Middle frontal gyrus (tissue), 1 donor: Measurements from ENCODE around the gene OSBPL5.
"Not testable (repeated sequence)": the region's sequence is repeated elsewhere in the genome, so short reads cannot be mapped to it uniquely, and the experiment has no call there.

ENCODE experiments used
- DNase-seq: peaks from one replicate; pipeline ENCODE4 v3.0.0-alpha.2; 2015; ENCODE audit warnings: low spot score; ENCODE audit errors: extremely low spot score

The OSBPL5 gene

DNA sequence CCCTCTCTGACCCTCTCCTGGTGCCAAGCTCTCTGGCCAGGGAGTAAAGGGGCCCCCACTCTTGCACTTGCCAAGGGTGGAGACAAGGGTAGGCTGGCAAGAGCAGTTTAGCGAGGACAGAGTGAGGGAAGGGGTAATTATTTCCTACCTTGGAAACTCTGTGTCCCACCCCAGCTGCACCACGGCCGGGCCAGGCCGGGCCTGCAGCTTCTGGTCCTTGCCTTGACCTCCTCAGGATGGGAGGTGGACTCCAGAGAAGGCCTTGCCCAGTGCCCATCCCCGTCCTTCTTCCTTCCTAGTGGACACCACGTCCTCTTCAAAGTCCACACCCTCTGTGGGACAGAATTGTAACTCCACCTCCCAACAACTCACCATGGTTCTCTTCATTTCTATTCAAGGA lies 18.4 kb upstream of the OSBPL5 start:
- no peak for DNase-seq

DNA sequence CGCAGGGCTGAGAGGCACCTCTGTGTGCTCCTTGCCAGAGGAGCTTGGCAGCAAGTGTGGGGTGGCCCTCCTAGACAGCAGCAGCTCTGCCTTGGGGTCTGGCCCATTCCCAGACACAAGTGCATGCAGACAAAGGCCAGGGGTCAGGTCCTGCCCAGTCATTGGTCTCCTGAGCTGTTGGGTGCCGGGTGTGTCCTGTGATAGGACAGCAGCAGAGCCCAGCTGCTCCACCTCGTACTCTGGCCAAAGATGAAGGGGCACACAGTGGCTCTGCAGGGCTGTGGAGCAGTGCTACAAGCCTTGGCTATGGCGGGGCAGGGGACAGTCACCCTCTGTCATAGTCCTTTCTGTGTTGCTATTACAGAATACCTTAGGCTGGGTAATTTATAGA lies 17.3 kb upstream of the OSBPL5 start:
- DNase-seq = no peak

DNA sequence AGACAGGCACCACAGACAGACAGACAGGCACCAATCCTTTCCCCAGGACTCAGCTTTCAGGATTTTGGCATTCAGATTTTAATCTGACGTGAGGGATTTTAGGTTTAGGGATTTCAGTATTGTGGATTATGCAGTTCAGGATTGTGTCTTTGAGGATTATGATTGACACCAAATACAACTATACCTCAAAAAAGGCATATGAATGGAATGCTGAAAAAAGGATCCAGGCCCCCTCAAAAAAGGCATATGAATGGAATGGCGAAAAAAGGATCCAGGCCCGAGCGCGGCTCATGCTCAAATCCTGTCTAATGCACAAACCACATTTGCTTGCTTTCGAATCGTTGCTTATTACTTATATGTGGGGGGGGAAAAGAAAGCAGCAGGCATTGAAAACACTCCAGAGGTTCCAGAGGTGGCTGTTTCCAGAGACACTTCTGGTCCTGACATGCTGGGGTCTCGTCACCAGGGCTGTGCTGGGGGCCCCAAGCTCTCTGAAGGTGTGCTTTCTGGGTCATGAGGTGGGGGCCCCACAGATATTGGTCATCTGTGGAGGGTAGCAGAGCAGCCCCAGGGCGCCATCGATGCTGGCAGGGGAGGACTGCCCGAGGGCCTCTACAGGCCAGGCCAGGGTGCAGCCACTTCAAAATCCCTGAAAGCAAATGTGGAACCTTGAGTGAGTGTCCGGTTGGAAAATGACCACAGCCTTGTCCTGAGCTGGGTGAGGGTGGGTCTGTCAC lies 16.8 kb upstream of the OSBPL5 start:
- no peak for DNase-seq

DNA sequence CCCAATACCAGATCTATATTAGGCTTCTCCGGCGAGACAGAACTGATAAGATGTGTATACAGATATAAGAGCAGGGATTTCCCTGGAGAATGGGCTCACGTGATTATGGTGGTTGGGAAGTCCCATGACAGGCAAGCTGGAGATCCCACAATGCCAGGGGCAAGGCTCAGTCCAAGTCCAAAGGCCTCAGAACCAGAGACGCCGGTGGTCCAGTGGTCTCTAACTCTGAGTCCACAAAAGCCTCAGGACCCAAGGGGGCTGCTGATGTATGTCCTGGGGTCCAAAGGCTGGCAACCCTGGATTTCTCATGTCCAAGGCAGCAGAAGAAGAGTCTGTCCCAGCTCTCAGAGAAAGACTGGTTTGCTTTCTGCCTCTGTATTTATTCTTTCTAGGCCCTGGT lies 15.8 kb upstream of the OSBPL5 start:
- DNase-seq = no peak

DNA sequence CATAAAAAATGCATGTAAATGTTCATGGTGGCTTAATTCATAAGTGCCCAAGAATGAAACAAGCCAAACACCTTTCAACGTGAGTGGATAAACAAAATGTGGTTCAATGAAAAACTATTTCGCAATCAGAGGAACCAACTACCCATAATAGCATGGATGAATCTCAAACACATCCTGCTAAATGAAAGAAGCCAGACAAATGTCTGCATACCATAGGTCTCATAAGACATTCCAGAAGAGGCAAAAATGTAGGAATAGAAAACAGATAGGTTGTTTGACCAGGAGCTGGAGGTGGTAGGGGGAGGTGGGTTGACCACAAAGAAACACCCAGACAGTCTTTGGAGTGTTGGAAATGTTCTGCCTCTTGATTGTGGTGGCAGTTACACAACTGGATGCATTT lies 13.2 kb upstream of the OSBPL5 start:
- DNase-seq = no peak

DNA sequence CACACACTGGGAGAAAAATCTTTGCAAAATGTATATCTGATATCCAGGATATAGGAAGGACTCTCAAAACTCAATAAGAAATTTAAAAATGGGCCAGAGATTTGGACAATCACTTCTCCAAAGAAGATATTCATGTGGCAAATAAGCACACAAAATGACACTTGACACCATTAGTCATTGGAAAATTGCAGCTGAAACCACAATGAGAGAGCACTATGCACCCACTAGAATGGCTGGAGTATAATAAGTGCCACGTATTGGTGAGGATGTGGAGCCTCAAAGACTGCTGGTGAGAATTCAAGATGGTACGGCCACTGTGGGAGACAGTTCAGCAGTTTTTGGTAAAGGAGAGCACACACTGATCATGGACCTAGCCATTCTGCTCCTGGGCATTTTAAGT lies 12.8 kb upstream of the OSBPL5 start:
- no peak for DNase-seq

DNA sequence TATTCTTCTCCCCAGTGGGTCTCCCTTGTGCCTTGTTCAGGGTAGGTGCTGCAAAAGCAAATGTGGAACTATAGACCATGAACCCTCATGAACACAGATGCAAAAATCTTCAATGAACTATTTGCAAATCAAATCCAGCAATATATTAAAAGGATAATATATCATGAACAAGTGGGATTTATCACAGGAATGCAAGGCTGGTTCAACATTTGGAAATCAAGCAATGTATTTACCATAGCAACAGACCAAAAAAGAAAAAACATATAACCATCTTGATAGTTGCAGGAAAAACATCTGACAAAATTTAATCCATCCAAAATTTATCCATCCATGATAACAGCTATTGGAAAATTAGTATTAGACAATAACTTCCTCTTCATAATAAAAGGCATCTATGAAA lies 11.4 kb upstream of the OSBPL5 start:
- DNase-seq = no peak

DNA sequence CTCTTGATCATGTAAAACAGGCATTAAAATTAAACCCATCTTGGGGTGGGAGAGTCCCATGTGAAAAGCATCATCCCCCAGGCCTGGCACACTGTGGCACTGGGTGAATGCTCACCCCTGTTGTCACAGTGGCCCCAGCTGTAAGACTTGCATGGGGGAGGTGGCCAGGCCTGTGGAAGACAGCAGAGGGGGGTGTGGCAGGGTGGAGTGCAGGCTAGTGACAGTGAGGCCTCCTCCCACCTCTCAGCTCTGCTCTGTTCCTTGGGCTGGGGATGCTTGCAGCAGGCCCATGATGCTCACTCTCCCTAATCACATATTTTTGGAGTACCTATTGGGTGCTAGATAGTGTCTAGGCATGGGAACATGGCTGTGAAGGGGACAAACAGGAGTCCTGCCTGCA lies 10.1 kb upstream of the OSBPL5 start:
- no peak for DNase-seq

DNA sequence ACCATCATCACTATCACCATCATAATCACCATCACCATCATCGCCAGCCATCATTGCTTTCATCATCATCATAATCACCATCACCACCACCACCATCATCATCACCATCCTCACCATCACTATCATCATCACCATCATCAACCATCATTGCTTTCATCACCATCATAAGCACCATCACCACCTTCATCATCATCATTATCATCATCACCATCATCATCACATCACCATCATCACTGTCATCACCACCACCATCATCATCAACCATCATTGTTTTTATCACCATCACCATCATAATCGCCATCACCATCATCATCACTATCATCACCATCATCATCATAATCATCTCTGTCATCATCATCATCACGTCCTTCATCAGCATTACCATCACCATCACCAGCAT lies 9.3 kb upstream of the OSBPL5 start:
- DNase-seq = no peak

DNA sequence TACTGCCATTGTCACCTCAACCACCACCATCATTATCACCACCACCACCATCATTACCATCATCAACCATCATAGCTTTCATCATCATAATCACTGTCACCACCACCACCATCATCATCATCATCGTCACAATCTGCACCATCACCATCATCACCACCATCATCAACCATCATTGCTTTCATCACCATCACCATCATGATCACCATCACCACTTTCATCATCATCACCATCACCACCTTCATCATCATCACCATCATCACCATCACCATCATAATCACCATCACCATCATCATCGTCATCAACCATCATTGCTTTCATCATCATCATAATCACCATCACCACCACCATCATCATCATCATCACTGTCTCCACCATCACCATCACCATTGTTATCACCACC lies 8.7 kb upstream of the OSBPL5 start:
- DNase-seq = no peak

DNA sequence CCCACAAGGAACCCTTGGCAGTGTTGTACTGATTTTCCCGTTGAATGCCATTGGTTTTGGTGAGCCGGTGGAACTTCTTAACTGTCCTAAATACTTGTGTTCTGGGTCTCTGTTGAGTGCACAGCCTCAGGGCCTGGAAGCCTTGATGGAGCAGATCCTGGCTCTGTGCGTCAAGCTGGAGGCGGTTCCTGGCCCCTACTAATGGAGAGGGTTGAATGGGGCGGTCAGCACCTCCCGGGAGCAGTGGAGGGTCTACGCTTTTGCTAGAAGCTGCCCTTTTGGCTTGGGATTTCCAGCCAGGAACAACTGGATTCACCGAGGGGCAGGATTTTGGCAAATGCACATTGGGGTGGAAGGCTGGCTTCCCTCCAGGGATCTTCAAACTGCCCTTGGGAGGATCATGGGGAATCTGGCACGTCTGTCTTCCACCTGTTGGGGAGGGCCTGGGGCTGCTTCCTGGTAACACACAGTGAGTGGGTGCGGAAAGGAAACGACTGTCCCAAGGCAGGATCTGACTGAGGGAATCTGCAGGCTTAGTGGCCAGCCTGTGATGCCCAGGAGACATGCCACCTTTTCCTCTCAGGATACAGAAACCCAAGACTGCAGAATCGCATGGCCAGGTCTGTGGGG lies 6.9 kb upstream of the OSBPL5 start:
- DNase-seq = no peak

DNA sequence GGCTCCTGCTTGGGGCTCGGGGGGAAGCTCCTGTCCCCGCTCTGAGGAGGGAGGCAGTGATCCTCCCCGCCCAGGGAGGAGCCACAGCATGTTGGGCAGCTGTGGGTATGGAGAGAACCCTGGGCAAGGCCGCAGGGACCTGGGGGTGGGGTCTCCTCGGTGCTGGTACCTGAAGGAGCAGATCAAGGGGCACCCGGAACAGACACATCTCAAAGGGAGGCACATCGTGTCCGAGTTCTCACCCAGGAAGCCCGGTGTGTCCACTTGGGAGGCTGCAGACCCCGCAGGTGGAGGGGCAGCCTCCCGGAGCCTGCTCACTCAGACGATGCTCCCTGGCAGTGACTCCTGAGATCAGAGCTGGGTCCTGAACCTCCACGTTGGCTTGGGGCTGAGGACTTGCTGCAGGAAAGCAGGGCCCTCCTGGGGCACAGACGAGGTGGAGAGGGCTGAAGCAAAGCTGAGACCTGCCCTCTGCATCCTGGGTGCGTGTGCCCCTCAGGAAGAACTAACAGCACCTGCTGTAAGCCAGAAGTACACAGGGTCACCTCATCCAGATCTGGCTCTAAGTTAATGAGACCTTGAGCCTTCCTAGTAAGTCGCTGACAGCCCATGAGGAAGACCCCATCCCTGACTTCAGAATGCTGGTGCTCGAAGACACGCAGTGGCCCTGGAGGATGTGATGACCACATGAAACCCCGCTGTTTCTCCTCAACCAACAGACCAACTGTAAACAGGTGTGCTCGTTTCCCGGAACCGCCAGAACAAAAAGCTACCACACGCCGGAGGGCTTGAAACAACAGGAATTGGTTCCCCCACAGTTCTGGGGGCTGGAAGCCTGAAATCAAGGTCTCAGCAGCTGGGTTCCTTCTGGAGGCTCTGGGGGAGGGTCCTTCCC lies 5.9 kb upstream of the OSBPL5 start:
- no peak for DNase-seq

DNA sequence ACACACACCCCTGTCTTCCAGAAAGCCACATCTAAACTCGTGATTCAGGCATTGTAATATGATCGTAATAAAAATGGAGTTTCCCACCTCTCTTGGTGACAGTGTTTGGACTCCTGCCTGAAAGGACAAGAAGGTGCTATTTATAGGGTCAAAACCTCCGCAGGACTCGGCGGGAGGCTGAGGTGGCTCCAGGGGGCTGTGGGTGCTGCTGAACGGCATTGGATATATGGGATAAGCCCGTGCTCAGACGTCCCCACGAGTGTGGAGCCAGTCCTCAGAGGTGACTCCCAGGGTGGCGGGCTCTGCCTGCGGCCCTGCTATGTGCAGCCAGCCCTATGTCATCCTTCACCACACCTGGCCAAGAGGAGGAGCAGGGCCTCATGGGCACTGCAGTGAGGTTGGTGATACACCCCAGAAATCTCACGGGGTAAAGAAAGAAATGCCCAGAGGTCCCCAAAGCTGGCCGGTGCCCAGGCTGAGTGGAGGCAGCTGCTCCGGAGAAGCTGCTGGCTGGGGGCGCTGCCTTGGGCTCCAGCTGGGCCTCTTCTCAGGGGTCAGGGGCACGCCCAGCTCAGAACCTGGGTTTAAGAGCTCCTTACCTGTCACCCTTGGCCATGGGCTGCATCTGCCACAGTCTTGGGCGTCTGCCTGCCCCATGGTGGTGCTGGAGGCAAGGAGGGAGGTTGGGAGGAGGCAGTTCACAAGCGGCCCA lies 5.1 kb upstream of the OSBPL5 start:
- no peak for DNase-seq

DNA sequence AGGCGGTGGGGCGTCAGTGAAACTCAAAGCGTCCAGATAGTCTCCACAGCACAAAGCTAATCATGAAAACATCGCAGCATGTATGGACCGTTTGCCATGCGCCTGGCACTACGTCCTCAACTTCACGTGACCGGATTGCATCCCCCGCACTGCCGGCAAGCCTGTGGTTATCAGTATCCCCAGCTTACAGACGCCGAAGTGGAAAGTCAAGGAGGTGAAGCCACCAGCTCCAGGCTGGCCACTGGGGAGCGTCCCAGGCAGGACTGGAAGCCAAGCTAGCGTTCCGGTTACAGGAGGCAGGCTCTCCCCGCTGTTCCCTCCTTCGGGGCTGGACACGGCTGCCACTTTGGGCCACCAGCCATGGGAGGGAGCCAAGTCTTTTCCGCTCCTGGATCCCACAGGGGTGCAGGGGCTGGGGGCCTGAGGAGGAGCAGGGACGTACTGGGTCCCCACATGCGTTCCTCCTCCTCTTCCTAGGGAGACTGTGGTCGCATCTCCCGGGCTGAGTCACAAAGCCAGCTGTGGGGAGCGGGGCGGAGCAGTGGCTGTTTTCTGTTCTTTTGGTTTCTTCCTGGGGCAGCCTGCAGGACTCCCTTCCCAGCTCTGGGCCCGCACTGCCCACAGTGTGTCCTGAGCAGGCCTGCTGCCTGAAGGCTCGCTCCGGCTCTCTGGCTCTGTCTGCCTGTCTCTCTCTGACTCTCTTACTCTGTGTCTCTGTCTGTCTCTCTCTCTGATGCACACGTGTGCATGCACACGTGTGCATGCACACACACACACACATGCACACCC lies 4.3 kb upstream of the OSBPL5 start:
- DNase-seq = no peak

DNA sequence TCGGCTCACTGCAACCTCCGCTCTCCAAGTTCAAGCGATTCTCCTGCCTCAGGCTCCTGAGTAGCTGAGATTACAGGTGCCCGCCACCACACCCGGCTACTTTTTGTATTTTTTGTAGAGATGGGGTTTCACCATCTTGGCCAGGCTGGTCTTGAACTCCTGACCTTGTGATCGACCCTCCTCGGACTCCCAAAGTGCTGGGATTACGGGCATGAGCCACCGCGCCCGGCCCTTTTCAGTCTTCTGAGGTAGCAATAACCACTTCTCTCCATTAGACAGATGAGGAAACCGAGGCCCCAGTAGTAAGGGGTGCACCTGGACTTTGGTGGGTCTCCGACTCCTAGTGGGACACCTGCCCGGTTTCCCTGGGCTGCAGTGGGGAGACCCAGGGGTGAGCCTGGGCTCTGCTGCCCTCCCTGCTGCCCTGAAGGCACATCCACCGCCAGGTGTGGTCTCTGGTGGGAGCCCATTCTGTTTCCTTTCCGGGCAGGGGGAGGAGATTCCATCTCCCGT lies 3.7 kb upstream of the OSBPL5 start:
- not testable (repeated sequence) for DNase-seq

DNA sequence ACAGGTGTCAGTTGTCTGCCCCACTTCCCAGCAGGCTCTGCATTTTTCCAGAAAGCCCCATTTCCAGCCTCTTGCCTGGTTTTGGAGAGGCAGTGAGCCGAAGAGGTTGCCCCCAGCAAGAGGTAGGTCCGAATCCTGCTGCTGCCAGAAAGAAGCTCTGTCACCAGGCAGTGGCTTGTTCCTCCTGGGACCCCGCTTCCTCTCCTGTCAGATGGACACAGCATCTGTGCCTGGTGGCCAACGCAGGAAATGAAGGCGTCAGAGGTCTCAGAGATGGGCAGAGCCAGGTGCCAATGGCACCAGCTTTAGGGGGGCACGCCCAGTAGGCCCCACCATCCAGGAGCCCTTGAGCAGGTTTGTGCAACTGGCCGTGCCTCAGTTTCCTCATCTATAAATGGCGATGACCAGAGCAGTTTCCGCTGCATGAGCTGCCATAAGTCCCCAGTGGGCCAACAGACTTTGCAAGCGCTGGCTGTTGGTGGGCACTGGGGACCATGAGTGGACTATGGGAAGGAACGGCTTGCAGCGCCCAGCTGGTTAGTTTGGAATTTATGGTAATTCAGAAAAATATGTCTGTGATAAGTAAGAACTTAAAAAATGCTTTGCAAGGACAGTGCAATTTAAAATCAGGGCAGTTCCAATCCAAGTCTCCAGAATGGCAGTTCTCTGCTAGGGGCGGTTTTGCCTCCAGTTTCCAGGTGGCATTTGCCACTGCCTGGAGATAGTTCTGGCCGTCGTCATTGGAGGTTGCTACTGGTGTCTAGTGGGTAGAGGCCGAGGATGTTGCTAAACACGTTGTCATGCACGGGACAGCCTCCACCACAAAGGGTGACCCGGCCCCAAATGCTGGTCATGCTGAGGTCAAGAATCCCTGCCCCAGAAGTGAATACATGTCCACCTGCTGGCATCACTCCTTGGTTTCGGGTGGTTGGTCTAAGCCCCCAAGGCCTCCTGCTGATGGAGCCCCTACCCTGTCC lies 2.3 kb upstream of the OSBPL5 start:
- DNase-seq = no peak

DNA sequence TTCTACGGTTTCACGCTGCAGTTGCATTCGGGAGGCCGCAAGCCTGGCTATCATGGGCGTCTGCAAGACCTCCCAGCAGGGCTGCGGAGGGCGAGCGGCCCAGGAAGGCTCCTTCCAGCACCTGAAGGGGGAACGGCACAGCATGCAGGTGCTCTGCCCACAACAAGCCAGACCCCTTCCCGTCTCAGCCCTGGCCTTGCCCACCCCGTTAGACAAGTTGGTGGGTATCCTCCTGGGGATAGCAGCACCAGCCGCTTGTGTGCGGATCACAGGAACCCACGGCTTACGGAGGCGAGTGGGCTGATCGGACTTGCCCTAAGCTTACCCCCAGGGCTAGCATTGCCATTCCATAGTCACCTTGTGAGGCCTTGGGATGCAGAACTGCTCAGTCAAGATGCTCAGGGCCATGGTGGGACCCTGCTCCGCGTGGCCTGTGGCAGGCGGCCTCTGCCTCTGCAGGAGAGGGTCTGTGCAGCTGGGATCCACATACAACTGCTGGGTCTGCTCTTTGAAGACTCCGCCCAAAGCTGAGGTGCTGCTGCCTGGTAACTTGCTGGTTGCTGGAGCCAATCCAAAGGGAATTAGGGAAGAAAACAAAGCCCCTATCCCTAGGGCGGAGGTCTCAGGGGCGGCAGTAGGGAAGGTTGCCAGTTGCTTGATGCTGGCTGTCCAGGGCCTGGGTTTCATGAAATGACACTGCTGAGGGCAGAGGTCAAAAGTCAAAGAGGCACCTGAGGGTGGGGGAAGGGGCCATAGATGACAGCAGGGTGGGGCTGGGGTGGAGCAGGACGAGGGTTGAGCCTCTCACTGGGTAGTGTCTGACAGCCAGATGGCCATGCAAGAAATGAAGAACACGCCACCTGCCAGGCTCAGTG lies 1.4 kb upstream of the OSBPL5 start:
- no peak for DNase-seq

DNA sequence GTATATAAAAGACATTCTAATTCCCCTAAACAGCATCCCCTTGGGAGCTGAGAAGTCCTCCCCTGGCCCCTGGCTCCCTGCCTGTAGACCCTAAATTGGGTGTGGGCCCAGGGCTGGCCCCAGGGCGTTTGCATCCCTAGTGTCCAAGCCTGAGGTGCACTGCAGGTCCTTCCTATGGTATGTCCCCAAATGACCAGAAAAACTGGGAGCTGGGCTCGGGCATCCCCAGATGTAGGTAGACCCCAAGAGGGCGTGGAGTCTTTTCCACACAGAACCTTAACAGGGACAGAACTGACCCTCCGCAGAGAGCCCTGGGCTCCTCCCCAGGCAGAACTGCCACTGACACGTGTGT lies 782 bp upstream of the OSBPL5 start:
- DNase-seq = no peak
